OCI-LY1 (cell line): ENCODE measurements around the gene CARD11.
"Not testable (repeated sequence)": the region's sequence is repeated elsewhere in the genome, so short reads cannot be mapped to it uniquely, and the experiment has no call there.

Experiments
- H2AFZ ChIP-seq: fragments of 200-600 bp; sonication (generic), shearing (Covaris generic); 2 replicates; pipeline ENCODE4 v1.6.0; 2014; ENCODE audit warnings: antibody characterized with exemption, mild to moderate bottlenecking, low read length
- H3F3A ChIP-seq: fragments of 200-600 bp; sonication (generic), shearing (Covaris generic); 2 replicates; pipeline ENCODE4 v1.6.0; 2014; ENCODE audit warnings: mild to moderate bottlenecking, antibody characterized with exemption, low read length, moderate library complexity; ENCODE audit not compliant: insufficient read depth
- H3K27ac ChIP-seq: fragments of 200-600 bp; sonication (generic); 2 replicates; pipeline ENCODE4 v1.5.1; 2014; ENCODE audit warnings: low read length, mixed run types, mild to moderate bottlenecking, low read depth; ENCODE audit not compliant: poor library complexity, severe bottlenecking
- H3K27me3 ChIP-seq: fragments of 200-600 bp; sonication (generic); 2 replicates; pipeline ENCODE4 v1.6.0; 2014; ENCODE audit warnings: antibody characterized with exemption, mild to moderate bottlenecking, low read length, moderate library complexity; ENCODE audit not compliant: insufficient read depth
- H3K36me3 ChIP-seq: fragments of 200-600 bp; sonication (generic); 2 replicates; pipeline ENCODE4 v1.6.1; 2014; ENCODE audit warnings: mild to moderate bottlenecking, antibody characterized with exemption, low read length, moderate library complexity, mixed read lengths; ENCODE audit not compliant: insufficient read depth
- H3K4me1 ChIP-seq: fragments of 200-600 bp; sonication (generic); 2 replicates; pipeline ENCODE4 v1.5.1; 2014; ENCODE audit warnings: mild to moderate bottlenecking, low read length, moderate library complexity; ENCODE audit not compliant: insufficient read depth, severe bottlenecking
- H3K4me2 ChIP-seq: fragments of 200-600 bp; sonication (generic), shearing (Covaris generic); 2 replicates; pipeline ENCODE4 v1.6.1; 2014; ENCODE audit warnings: low read length
- H3K4me3 ChIP-seq: fragments of 200-600 bp; sonication (generic); 2 replicates; pipeline ENCODE4 v1.5.1; 2014; ENCODE audit warnings: low read length, low read depth, mild to moderate bottlenecking, mixed read lengths; ENCODE audit not compliant: poor library complexity, severe bottlenecking
- H3K79me2 ChIP-seq: fragments of 200-600 bp; shearing (Covaris generic); 2 replicates; pipeline ENCODE4 v1.6.1; 2016; ENCODE audit warnings: mixed run types, low read length, mixed read lengths; ENCODE audit not compliant: insufficient read depth
- H3K9ac ChIP-seq: fragments of 200-600 bp; sonication (generic), shearing (Covaris generic); 2 replicates; pipeline ENCODE4 v1.6.1; 2014; ENCODE audit warnings: mild to moderate bottlenecking, low read length, mixed read lengths
- H3K9me2 ChIP-seq: fragments of 200-600 bp; sonication (generic), shearing (Covaris generic); 2 replicates; pipeline ENCODE4 v1.6.1; 2014; ENCODE audit warnings: low read depth, mild to moderate bottlenecking, low read length, mixed read lengths
- H3K9me3 ChIP-seq: fragments of 200-600 bp; shearing (Covaris generic); 2 replicates; pipeline ENCODE4 v1.6.1; 2014; ENCODE audit warnings: low read length, mixed read lengths
- H4K20me1 ChIP-seq: fragments of 200-600 bp; sonication (generic), shearing (Covaris generic); 2 replicates; pipeline ENCODE4 v1.6.0; 2016; ENCODE audit warnings: mild to moderate bottlenecking, low read length; ENCODE audit not compliant: insufficient read depth
- EZH2 ChIP-seq: fragments of 200-600 bp; sonication (generic), shearing (Covaris generic); IDR thresholded peaks from 2 replicates; pipeline ENCODE4 v1.8.0; 2017; ENCODE audit warnings: borderline replicate concordance, mixed run types, mild to moderate bottlenecking, antibody characterized with exemption, low read length, moderate library complexity, mixed read lengths
- TF ChIP-seq, protein P1 (sequence below): fragments of 200-600 bp; sonication (generic), shearing (Covaris generic); IDR thresholded peaks from 2 replicates; pipeline ENCODE4 v1.5.1; 2017; ENCODE audit warnings: mild to moderate bottlenecking, antibody characterized with exemption, low read length, moderate library complexity, mixed read lengths

The CARD11 gene

DNA sequence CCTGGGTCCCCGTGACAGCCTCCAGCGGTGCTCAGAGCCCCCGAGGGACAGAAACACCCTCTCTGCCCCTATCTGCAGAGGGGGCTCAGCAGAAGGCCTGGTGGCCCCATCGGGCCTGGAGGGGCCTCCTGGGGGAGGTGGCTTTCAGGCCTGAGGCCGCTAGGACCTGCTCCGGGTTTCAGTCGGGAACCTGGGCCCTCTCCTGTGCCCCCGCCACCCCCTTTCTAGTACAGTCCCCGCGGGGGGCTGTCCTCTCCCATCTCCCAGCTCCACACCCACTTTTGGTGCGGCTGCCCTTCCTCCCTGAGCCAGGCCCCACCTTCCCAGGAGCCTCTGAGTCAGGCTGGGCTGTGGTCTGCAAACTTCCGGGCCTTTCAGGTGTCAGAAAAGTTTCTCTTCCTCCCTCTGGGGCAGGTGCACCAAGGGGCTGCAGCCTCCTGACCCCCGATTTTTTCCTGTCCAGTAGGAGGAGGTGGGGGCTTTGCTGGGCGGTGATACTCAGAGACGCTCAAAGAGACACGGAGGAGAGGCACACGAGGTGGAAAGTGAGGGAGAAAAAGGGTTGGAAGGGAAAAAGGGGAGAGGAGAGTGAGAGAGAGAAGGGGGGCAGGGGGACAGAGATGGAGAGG lies 692 bp downstream of the CARD11 start:
- Histone ChIP-seq H3K9me2 (no peaks in the 10 kb centered on the region), H3F3A (no peaks in the 10 kb centered on the region), H3K27me3 (no peaks in the 10 kb centered on the region), H3K27ac (peak overlapping the region; percentile 48), H3K36me3 (peaks cover 5% of the 10 kb centered on the region; the same call in 1 of the 2 replicates), H3K79me2 (peaks cover 16% of the 10 kb centered on the region), H3K4me2 (peak overlapping the region; percentile 70), H3K9ac (peak overlapping the region; percentile 82), H3K9me3 (no peaks in the 10 kb centered on the region), H2AFZ (no peak overlapping the region), H3K4me3 (peak overlapping the region; percentile 83), H4K20me1 (no peaks in the 10 kb centered on the region), H3K4me1 (peaks cover 32% of the 10 kb centered on the region)
- no peak for TF ChIP-seq EZH2
- TF ChIP-seq, protein P1, sequence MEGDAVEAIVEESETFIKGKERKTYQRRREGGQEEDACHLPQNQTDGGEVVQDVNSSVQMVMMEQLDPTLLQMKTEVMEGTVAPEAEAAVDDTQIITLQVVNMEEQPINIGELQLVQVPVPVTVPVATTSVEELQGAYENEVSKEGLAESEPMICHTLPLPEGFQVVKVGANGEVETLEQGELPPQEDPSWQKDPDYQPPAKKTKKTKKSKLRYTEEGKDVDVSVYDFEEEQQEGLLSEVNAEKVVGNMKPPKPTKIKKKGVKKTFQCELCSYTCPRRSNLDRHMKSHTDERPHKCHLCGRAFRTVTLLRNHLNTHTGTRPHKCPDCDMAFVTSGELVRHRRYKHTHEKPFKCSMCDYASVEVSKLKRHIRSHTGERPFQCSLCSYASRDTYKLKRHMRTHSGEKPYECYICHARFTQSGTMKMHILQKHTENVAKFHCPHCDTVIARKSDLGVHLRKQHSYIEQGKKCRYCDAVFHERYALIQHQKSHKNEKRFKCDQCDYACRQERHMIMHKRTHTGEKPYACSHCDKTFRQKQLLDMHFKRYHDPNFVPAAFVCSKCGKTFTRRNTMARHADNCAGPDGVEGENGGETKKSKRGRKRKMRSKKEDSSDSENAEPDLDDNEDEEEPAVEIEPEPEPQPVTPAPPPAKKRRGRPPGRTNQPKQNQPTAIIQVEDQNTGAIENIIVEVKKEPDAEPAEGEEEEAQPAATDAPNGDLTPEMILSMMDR: no peak

DNA sequence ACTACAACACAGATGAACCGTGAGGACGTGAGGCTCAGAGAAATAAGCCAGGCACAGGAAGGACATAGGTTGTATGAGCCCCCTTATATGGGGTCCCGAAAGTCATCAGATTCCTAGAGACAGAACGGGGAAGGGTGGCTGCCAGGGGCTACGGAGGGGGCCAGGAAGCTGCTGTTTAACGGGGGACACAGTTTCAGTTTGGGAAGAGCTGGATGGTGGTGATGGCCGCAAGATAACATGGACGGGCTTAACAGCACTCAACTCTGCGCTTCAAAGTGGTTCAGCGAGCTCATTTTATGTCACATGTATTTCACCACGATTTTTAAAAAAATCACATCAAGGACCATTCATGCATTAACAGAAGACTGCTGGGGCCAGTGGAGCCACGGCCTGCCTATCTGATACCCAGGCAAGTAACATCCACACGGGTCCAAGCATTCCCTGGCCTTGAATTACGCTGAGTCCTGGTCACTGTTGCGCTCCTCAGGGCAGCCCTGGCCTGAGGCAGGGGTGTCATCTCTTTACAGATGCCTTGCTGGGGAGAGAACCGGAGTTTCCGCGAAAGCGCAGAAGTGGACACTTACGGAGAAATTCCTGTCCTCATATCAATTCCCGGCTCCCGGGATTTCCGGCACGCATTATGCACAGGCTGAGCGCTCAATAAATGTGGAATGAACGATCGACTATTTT lies 1.5 kb downstream of the CARD11 start:
- peak overlapping the region; percentile 82 for H3K9ac ChIP-seq
- H3K79me2 ChIP-seq: peaks cover 18% of the 10 kb centered on the region
- no peak for TF ChIP-seq EZH2

DNA sequence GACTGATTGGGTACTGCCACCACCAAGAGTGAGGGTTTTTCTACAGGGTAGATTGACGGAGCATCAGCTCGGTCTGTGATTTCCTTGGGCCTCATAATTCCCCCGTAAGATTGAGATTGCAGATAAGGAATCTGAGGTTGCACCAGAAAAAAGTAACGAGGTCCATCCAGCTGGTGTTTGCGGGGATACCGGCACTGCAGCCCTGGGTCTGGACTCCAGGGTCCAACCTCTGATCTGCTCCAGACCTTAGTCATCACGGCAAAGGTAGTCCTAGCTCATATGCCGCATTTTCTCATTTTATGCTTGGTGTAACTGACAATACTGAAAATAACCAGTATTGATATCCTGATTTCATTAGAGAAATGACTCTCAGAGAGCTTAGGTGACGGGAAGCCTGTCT lies 3.9 kb downstream of the CARD11 start:
- Histone ChIP-seq H3K36me3 (peaks cover 5% of the 10 kb centered on the region; the same call in 1 of the 2 replicates), H2AFZ (no peak overlapping the region), H3K79me2 (peaks cover 28% of the 10 kb centered on the region), H3K27me3 (no peaks in the 10 kb centered on the region), H3K27ac (no peak overlapping the region), H3K4me3 (no peak overlapping the region), H3K9me3 (no peaks in the 10 kb centered on the region), H3K4me2 (no peak overlapping the region), H3K4me1 (peaks cover 32% of the 10 kb centered on the region), H3K9ac (no peak overlapping the region), H3F3A (no peaks in the 10 kb centered on the region), H4K20me1 (no peaks in the 10 kb centered on the region), H3K9me2 (no peaks in the 10 kb centered on the region)
- TF ChIP-seq, protein P1: no peak
- no peak for TF ChIP-seq EZH2

More for the DNA sequence above, 1.5 kb downstream of the CARD11 start:
- no peak overlapping the region for H2AFZ ChIP-seq
- H3K9me3 ChIP-seq: no peaks in the 10 kb centered on the region
- no peaks in the 10 kb centered on the region for H3F3A ChIP-seq
- no peaks in the 10 kb centered on the region for H3K27me3 ChIP-seq
- peaks cover 32% of the 10 kb centered on the region for H3K4me1 ChIP-seq
- peak overlapping the region; percentile 48 for H3K27ac ChIP-seq
- H3K4me3 ChIP-seq: peak overlapping the region; percentile 83
- peak overlapping the region; percentile 70 for H3K4me2 ChIP-seq
- H3K36me3 ChIP-seq: peaks cover 5% of the 10 kb centered on the region; the same call in 1 of the 2 replicates
- H3K9me2 ChIP-seq: no peaks in the 10 kb centered on the region
- no peaks in the 10 kb centered on the region for H4K20me1 ChIP-seq

GRCh38 chr7:3038011-3038410 lies 5.7 kb downstream of the CARD11 start:
- not testable (repeated sequence) for H3K27me3 ChIP-seq, H3K9ac ChIP-seq, H3K4me3 ChIP-seq, H2AFZ ChIP-seq, H3K9me3 ChIP-seq, H3K27ac ChIP-seq, H3K36me3 ChIP-seq, H4K20me1 ChIP-seq, H3F3A ChIP-seq, H3K4me2 ChIP-seq, H3K9me2 ChIP-seq
- H3K79me2 ChIP-seq: peaks cover 28% of the 10 kb centered on the region
- peaks cover 27% of the 10 kb centered on the region for H3K4me1 ChIP-seq
